Transverse colon (tissue), 4 donors: ENCODE measurements around the gene SORD. TPM values are rescaled to one million over a fixed set of nuclear protein-coding genes. Genes with fewer than 3 reads are reported as not detected.

ENCODE experiments used
- DNase-seq: peaks from one replicate; pipeline ENCODE4 v3.0.0-alpha.2; 2019
- H3K27ac ChIP-seq, 4 donors: fragments of 200-600 bp; sonication (generic); 2 replicates each; pipeline ENCODE4 v1.5.1; 2016 to 2018; ENCODE audit warnings: inconsistent platforms in 4 of 4
- H3K27me3 ChIP-seq: fragments of 200-600 bp; sonication (generic); 2 replicates; pipeline ENCODE4 v1.5.1; 2017; ENCODE audit warnings: inconsistent platforms
- H3K36me3 ChIP-seq, 4 donors: fragments of 200-600 bp; sonication (generic); 2 replicates each; pipeline ENCODE4 v1.5.1; 2017 to 2019; ENCODE audit warnings: inconsistent platforms in 4 of 4
- H3K4me1 ChIP-seq, 4 donors: fragments of 200-600 bp; sonication (generic); 2 replicates each; pipeline ENCODE4 v1.5.1; 2017 to 2020; ENCODE audit warnings: inconsistent platforms in 4 of 4
- H3K4me3 ChIP-seq, 4 donors: fragments of 200-600 bp; sonication (generic); 1 replicate in 1 of 4; 2 replicates in 3 of 4; pipeline versions ENCODE4 v1.5.1 to v1.6.1; 2017 to 2019; ENCODE audit warnings: inconsistent platforms in 4 of 4
- H3K9me3 ChIP-seq, 2 donors: fragments of 200-600 bp; sonication (generic); 2 replicates each; pipeline ENCODE4 v1.5.1; 2017 to 2019; ENCODE audit warnings: inconsistent platforms in 2 of 2
- CTCF ChIP-seq, 5 experiments: fragments of 200-600 bp in 3 of 5; fragments of 450-650 bp in 2 of 5; sonication (generic) in 3 of 5; IDR thresholded peaks; 1 replicate in 2 of 5; 2 replicates in 3 of 5; pipeline ENCODE4 v1.5.1; 2016 to 2017; ENCODE audit warnings: antibody characterized with exemption in 5 of 5, inconsistent platforms in 3 of 5, mild to moderate bottlenecking in 2 of 5, moderate library complexity in 1 of 5
- EP300 ChIP-seq: sonication (generic); formaldehyde crosslinking; IDR thresholded peaks from one replicate; pipeline ENCODE4 v1.6.1; 2017; ENCODE audit warnings: antibody characterized with exemption, low read depth
- POLR2A ChIP-seq: fragments of 450-650 bp; IDR thresholded peaks from one replicate; pipeline ENCODE4 v1.6.1; 2016; ENCODE audit warnings: antibody characterized with exemption, mild to moderate bottlenecking, moderate library complexity
- POLR2AphosphoS5 ChIP-seq, 3 donors: sonication (generic); formaldehyde crosslinking; IDR thresholded peaks; one replicate each; pipeline ENCODE4 v1.6.1; 2016; ENCODE audit warnings: antibody characterized with exemption in 3 of 3
- WGBS, 2 donors: methylation state at CpG; one replicate each; pipeline ENCODE4 v1.1.5; 2018; ENCODE audit warnings: low coverage in 1 of 2; 5-methylcytosine and 5-hydroxymethylcytosine counted together
- in situ Hi-C, 4 donors: fragments of 200-750 bp; cut with MboI; loops; one replicate each; pipeline versions ENCODE4 v1.15.0 to v1.15.1; 2017; ENCODE audit warnings: low sequenced_read_pairs in 3 of 4, low pct_ligation_motif_present in 1 of 4, low pct_unique_long_range_greater_than_20kb in 1 of 4
- intact Hi-C: fragments of 100-400 bp; cut with DNase I; formaldehyde crosslinking; loops from one replicate; pipeline ENCODE4 v1.15.1; 2023; ENCODE audit warnings: low total_unique reads
- total RNA-seq, 4 donors: library from RNA; depleted of rRNA; stranded (reverse); fragments of >200 nt; gene quantifications; one replicate each; pipeline ENCODE4 v1.1.0, GENCODE V29; 2016

Gene SORD
- total RNA-seq, 4 donors from 2014 or later, result 0.75 to 36.2 (median 11.3) TPM

GRCh38 chr15:45111390-45112142 lies 88.6 kb downstream of the SORD start:
- DNase-seq, result no peak
- Histone ChIP-seq H3K4me1 (peaks cover 8 to 22% (median 17%) of the 10 kb centered on the region in 4 donors), H3K27ac (no peak overlapping the region), H3K36me3 (no peaks in the 10 kb centered on the region), H3K27me3 (peaks cover 76% of the 10 kb centered on the region), H3K9me3 (no peaks in the 10 kb centered on the region), H3K4me3 (no peak overlapping the region)
- TF ChIP-seq POLR2A (no peak), EP300 (no peak), POLR2AphosphoS5 (IDR thresholded peaks at IDR 0.05) (no peak), CTCF (IDR thresholded peaks at IDR 0.05) (no peak)
- 20 to 63% methylated on average over 1 to 56 of the region's 71 CpGs for WGBS, 2 donors
- intact Hi-C loops (no loop called here), in situ Hi-C loops (loop anchor here in 1 of 4 donors (25.0 kb wide), 1 partner anchor 149 kb away; the partner anchor contains the start of gene TERB2)

- no peak for DNase-seq
- H3K4me1 ChIP-seq, result peaks cover 14 to 28% (median 21%) of the 10 kb centered on the region in 4 donors
Measured at GRCh38 chr15:45112143-45112590, 89.2 kb downstream of the SORD start.

GRCh38 chr15:45112591-45113379 lies 89.8 kb downstream of the SORD start:
- no peaks in the 10 kb centered on the region for H3K36me3 ChIP-seq
- in situ Hi-C loops (loop anchor here in 1 of 4 donors (25.0 kb wide), 1 partner anchor 150 kb away; the partner anchor contains the start of gene TERB2), intact Hi-C loops (no loop called here)
- WGBS, 2 donors, result 0 to 4% methylated on average over 1 to 52 of the region's 58 CpGs
- H3K4me1 ChIP-seq, result peaks cover 14 to 34% (median 23%) of the 10 kb centered on the region in 4 donors
- H3K9me3 ChIP-seq, result no peaks in the 10 kb centered on the region
- H3K27me3 ChIP-seq, result peaks cover 88% of the 10 kb centered on the region
- TF ChIP-seq POLR2AphosphoS5 (IDR thresholded peaks at IDR 0.05) (no peak), CTCF (IDR thresholded peaks at IDR 0.05) (no peak)
- peak overlapping the region in 1 of 4 donors; percentile 10 for H3K4me3 ChIP-seq
- H3K27ac ChIP-seq, result no peak overlapping the region
- no peak for DNase-seq

More at GRCh38 chr15:45112143-45112590, 89.2 kb downstream of the SORD start:
- Histone ChIP-seq H3K9me3 (no peaks in the 10 kb centered on the region), H3K27me3 (peaks cover 82% of the 10 kb centered on the region), H3K4me3 (peak overlapping the region in 1 of 4 donors; percentile 10), H3K27ac (no peak overlapping the region), H3K36me3 (no peaks in the 10 kb centered on the region)
- TF ChIP-seq POLR2A, result no peak
- TF ChIP-seq CTCF (IDR thresholded peaks at IDR 0.05), result no peak
- no peak for TF ChIP-seq POLR2AphosphoS5 (IDR thresholded peaks at IDR 0.05)
- no peak for TF ChIP-seq EP300
- intact Hi-C loops, result no loop called here
- 10% methylated on average over 13 of the region's 13 CpGs; no CpG with 5 or more reads in 1 of the 2 donors for WGBS, 2 donors
- in situ Hi-C loops, result loop anchor here in 1 of 4 donors (25.0 kb wide), 1 partner anchor 150 kb away; the partner anchor contains the start of gene TERB2
